HG03378 (cell line): ENCODE measurements around the gene ELMO3.
A peak's percentile ranks its signal among the peaks of the same experiment; 100 is the strongest.

Experiments used
- ATAC-seq: cut with Tn5 transposase; IDR thresholded peaks from one replicate; pipeline ENCODE4 v1.9.1; 2021; ENCODE audit warnings: mild to moderate bottlenecking, moderate library complexity; ENCODE audit not compliant: unreplicated experiment

The ELMO3 gene

GRCh38 chr16:67163999-67164558 is 34.9 kb upstream of the ELMO3 start:
- no peak for ATAC-seq

DNA sequence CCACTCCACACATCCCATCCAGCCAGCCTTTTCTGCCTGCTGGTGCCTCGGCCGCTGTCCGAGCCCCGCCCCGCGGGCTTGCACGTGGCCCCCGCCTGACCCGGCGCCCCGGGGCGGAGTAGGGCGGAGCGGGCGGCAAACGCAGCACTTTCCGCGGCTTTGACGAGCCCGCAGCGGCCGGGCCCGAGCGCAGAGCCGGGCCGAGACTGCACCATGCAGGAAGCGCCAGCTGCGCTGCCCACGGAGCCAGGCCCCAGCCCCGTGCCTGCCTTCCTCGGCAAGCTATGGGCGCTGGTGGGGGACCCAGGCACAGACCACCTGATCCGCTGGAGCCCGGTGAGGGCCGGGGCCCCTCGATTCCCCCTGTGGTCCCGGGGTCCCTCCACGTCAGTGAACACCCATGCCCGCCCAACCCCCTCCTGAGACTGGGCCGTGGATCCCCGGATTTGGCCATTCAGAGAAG is 34.3 kb upstream of the ELMO3 start, which contains the start of gene HSF4:
HSF4 (plus strand) TSS at position 147 of the 463 bp plus-strand sequence; CDS start at position 214, 67 bp downstream.
- ATAC-seq: no peak

GRCh38 chr16:67165121-67166078 is 33.5 kb upstream of the ELMO3 start:
- ATAC-seq: no peak

GRCh38 chr16:67166110-67166547 is 32.8 kb upstream of the ELMO3 start:
- ATAC-seq: no peak

GRCh38 chr16:67166598-67167168 is 32.2 kb upstream of the ELMO3 start:
- no peak for ATAC-seq

DNA sequence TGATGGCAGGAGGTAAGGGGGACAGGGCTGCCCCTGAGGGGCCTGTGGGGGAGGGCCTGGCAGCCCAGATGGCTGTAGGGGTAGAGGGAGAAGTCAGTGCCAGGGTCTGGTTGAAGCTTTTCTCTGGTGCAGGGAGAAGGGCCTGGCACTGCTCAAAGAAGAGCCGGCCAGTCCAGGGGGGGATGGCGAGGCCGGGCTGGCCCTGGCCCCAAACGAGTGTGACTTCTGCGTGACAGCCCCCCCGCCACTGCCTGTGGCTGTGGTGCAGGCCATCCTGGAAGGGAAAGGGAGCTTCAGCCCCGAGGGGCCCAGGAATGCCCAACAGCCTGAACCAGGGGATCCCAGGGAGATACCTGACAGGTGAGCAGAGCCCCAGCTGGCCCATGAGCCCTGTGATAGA is 31.3 kb upstream of the ELMO3 start:
- ATAC-seq: no peak

GRCh38 chr16:67169011-67169451 is 29.9 kb upstream of the ELMO3 start:
- no peak for ATAC-seq

DNA sequence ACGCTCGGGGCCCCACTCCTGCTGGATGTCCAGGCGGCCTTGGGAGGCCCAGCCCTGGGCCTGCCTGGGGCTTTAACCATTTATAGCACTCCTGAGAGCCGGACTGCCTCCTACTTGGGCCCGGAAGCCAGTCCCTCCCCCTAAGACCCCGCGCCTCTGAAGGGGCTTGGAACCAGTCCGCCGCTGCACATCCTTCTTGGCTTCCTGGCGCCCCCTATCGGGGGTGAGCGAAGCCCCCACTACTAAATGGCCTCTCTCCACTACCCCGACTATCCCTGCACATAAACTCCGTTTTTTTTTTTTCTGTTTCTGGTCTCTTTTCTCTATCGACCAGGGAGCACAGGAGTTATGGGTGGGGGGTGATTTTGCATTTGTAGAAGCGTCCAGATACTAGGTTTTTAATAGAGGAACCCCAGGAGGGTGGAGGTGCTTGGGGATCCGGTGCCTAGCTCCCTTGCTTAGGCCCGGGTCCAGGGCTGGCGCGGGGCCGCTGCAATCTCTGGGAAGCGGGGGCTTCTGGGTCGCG is 29.2 kb upstream of the ELMO3 start:
- no peak for ATAC-seq

DNA sequence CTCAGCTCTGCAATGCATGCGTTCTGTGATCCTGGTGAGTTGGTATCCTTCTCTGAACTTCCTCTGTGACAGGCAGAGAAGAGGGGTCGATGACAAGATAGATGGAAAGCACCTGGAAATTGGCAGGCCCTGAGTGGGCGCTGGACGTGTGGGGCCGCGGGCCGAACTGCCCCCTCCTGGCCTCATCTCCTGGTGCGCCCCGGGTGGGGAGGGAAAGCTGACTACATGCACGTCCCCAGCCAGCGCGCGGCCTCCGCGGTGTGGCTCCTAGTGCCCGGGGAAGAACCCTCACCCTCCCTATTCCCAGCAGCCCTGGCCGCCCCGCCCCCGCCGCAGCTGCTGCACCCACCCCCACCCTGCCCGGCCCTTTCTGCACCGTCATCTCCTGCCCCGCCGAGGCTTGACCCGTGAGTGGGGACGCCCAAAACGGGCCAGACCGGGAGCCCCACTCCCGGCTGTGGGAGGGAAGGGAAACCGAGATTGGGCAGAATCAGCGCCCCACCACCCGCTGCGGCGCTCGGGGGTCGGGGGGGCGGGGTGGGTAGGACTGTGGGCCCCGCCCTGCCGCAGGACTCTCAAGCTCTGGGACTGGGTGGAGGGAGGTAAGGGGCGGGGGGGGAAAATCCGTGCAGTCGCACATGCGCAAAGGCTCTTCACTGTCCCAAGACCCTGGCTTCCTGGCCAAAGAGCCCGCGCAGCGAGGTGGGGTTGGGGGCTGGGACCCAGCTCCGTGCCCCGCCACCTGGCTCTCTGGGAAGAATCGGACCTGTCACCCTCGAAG is 28.6 kb upstream of the ELMO3 start, which contains the start of gene NOL3:
NOL3 (plus strand) TSS at position 371 of the 781 bp plus-strand sequence.
- ATAC-seq: peak; percentile 32

- no peak for ATAC-seq
Measured at GRCh38 chr16:67170949-67171649, 27.8 kb upstream of the ELMO3 start.

DNA sequence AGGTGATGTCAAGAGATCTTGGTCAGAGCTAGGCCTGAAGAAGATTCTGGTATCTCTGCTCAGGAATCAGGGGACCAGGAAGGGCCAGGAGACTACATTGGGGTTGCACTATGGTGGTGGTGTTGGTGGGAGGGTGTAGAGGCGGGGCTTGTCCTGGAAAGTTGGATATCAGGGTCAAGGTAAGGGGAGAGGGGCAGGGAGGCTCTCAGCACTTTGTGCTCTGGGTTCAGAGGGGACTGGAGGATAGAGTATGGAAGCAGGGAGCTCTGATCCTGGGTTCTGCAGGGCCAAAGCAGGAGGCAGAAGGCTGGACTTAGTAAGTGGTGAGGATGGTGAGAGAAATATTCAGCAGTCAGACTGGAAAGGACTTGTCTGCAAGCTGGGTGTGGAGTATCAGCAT is 25.6 kb upstream of the ELMO3 start:
- ATAC-seq: no peak

DNA sequence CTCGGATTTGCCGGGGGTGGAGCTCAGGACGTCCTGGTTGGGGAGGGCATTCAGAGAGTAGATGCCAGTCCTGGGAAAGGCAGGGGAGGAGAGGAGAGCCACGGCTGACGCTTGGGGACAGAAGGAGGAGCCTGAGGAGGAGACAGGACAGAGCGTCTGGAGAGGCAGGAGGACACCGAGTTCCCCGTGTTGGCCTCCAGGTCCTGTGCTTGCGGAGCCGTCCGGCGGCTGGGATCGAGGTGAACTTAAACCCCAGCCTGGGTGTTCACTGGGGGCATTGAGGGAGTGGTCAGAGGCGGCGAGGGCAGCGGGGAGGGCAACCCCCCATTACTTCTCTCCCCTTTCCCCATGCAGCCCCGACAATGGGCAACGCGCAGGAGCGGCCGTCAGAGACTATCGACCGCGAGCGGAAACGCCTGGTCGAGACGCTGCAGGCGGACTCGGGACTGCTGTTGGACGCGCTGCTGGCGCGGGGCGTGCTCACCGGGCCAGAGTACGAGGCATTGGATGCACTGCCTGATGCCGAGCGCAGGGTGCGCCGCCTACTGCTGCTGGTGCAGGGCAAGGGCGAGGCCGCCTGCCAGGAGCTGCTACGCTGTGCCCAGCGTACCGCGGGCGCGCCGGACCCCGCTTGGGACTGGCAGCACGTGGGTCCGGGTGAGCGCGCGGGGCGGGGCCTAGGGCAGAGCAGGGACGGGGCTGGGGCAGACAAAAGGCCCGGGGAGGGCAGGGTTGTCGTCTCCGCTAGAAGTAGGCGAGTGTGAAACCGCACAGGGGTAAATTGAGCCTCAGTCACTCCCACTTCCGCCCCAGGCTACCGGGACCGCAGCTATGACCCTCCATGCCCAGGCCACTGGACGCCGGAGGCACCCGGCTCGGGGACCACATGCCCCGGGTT is 24.9 kb upstream of the ELMO3 start:
- peak; percentile 40 for ATAC-seq

DNA sequence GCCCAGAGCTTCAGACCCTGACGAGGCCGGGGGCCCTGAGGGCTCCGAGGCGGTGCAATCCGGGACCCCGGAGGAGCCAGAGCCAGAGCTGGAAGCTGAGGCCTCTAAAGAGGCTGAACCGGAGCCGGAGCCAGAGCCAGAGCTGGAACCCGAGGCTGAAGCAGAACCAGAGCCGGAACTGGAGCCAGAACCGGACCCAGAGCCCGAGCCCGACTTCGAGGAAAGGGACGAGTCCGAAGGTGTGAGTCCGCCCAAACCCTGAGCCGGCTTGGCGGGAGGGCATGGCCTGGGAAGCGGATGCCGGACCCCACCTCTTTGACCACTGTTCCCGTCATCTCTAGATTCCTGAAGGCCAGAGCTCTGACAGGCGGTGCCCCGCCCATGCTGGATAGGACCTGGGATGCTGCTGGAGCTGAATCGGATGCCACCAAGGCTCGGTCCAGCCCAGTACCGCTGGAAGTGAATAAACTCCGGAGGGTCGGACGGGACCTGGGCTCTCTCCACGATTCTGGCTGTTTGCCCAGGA is 24.2 kb upstream of the ELMO3 start:
- no peak for ATAC-seq

DNA sequence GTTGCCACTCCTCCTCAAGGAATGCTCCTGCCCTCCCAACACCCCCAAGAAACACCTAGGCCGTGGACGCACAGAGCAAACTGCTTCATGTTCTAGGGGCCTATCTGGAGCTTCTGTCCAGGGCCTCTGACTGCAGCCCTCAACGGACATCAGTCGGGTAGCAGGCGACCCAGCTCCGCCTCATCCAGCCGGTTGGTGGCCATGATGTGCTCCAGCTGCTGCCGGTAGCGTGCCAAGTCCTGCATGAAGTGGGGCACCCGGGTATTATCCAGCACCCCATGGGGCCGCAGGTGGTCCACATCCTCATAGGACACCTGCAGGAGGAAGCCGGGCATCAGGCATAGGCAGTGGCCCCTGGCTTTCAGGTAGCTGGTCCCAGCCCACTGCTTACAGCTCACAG is 22.3 kb upstream of the ELMO3 start:
- ATAC-seq: no peak

DNA sequence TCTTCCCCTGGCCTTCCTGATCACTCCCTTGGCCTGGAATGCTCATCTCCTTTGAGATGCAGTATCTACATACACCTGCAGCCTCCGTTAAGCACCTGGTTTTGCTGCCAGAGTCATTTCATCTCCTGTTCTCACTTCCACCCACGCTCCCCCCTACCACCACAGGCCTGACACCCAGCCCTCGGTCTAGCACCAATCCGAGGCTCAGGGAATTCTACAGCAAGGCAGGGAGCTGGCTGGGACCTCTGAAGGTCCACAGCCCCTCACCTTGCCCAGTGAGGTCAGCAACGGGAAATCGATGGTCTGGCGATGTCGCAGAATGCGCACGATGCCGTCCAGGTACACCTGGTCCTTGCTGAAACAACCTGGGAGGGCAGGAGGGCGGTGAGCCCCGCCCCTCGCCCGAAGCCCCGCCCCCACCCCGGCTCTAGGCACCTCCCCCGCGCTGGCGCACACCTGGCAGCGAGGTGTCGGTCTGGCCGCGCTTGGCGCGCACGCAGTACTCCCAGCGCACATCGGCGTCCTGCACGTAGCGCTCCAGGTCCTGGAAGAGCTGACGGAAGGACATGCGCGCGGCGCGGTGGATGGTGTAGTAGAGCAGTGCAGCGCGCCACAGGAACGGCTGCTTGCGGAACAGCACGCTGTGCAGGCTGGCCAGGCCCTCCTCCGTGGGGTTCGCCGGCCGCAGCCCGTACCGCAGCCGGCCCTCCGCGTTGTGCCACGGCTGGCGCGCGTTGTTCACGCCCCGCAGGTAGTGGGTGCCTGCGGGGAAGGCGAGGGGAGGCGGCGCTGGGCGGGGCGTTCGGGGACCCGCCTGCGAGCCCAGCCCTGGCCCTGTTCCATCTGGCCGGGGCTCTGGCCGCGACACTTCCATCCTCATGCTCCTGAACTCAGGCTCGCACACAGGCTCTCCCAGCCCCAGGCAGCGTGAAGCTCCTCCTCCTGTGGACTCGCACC is 20.9 kb upstream of the ELMO3 start:
- no peak for ATAC-seq

GRCh38 chr16:67179421-67180080 is 19.4 kb upstream of the ELMO3 start:
- no peak for ATAC-seq

- ATAC-seq: no peak
Measured at GRCh38 chr16:67180166-67180565, 18.8 kb upstream of the ELMO3 start.
